HG02798 (cell line): ENCODE measurements around the gene DDX27.
A peak's percentile ranks its signal among the peaks of the same experiment; 100 is the strongest.
"Not testable (repeated sequence)": the region's sequence is repeated elsewhere in the genome, so short reads cannot be mapped to it uniquely, and the experiment has no call there.

Experiments used
- ATAC-seq: cut with Tn5 transposase; IDR thresholded peaks from one replicate; pipeline ENCODE4 v1.9.1; 2021; ENCODE audit warnings: mild to moderate bottlenecking; ENCODE audit not compliant: unreplicated experiment, poor library complexity

DDX27 gene

GRCh38 chr20:49219091-49219923, at the start of gene DDX27:
Gene DDX27 (plus strand): TSS chr20:49219416. CDS start chr20:49219449, 33 bp downstream.
- peak; percentile 97 for ATAC-seq

GRCh38 chr20:49169547-49169946, 49.7 kb upstream of the DDX27 start:
- ATAC-seq, result no peak

- ATAC-seq, result no peak
These were observed 48.5 kb upstream of the DDX27 start for GRCh38 chr20:49170714-49171113.

- ATAC-seq, result no peak
These were observed 47.3 kb upstream of the DDX27 start for GRCh38 chr20:49171909-49172308.

- no peak for ATAC-seq
These were observed 46.8 kb upstream of the DDX27 start for GRCh38 chr20:49172413-49172812.

- no peak for ATAC-seq
These were observed 45.0 kb upstream of the DDX27 start for GRCh38 chr20:49174183-49174582.

- ATAC-seq, result peak; percentile 75
These were observed 39.6 kb upstream of the DDX27 start for GRCh38 chr20:49179368-49180277.

- ATAC-seq, result no peak
These were observed 37.8 kb upstream of the DDX27 start for GRCh38 chr20:49181265-49181877.

- ATAC-seq, result no peak
These were observed 35.8 kb upstream of the DDX27 start for GRCh38 chr20:49183444-49183843.

GRCh38 chr20:49184084-49184501, 35.1 kb upstream of the DDX27 start:
- not testable (repeated sequence) for ATAC-seq

GRCh38 chr20:49184691-49185070, 34.5 kb upstream of the DDX27 start:
- ATAC-seq, result no peak

GRCh38 chr20:49185071-49185761, 34.0 kb upstream of the DDX27 start:
- ATAC-seq, result no peak

- no peak for ATAC-seq
These were observed 32.5 kb upstream of the DDX27 start for GRCh38 chr20:49186535-49187329.

- ATAC-seq, result no peak
These were observed 31.8 kb upstream of the DDX27 start for GRCh38 chr20:49187330-49187850.

- peak; percentile 95 for ATAC-seq
These were observed 31.2 kb upstream of the DDX27 start, which contains the start of gene STAU1 for GRCh38 chr20:49187851-49188641. Gene STAU1 (minus strand): TSS chr20:49188334. CDS start chr20:49166201, 22,133 bp downstream.

GRCh38 chr20:49192944-49193518, 26.2 kb upstream of the DDX27 start:
- ATAC-seq, result not testable (repeated sequence)

GRCh38 chr20:49199729-49200293, 19.4 kb upstream of the DDX27 start:
- no peak for ATAC-seq

- ATAC-seq, result no peak
These were observed 16.2 kb upstream of the DDX27 start for GRCh38 chr20:49203011-49203410.
